ENCODE data around the gene ADAMTSL1. TPM values are rescaled to one million over a fixed set of nuclear protein-coding genes. Genes with fewer than 3 reads are reported as not detected.

ADAMTSL1 gene
- total and polyA plus RNA-seq, 4 donors = 0.31 to 3.4 (median 1.9) TPM

- no peak overlapping the region for H3K27ac ChIP-seq (ENCODE audit: low read depth in 1 of 2, low read length in 2 of 2)
- WGBS = 85% methylated on average over 5 of the region's 5 CpGs
- no peaks in the 10 kb centered on the region for H3K27me3 ChIP-seq (ENCODE audit: control insufficient read depth in 4 of 4, insufficient read depth in 4 of 4, low read length in 3 of 4)
- no peak overlapping the region for H3K4me3 ChIP-seq (ENCODE audit: low read depth in 1 of 3, low read length in 3 of 3)
- TF ChIP-seq MAX (IDR thresholded peaks at IDR 0.05) (no peak), TAF1 (conservative IDR thresholded peaks at IDR 0.05) (no peak), EGR1 (IDR thresholded peaks at IDR 0.05; ENCODE audit: low read depth in 2 of 2) (no peak), RAD21 (IDR thresholded peaks at IDR 0.05) (no peak), RXRA (IDR thresholded peaks at IDR 0.05) (no peak)
- H3K9ac ChIP-seq (ENCODE audit: low read depth in 1 of 2, low read length in 2 of 2) = no peak overlapping the region
- H3K4me1 ChIP-seq (ENCODE audit: control insufficient read depth in 4 of 4, insufficient read depth in 4 of 4, low read length in 3 of 4) = no peaks in the 10 kb centered on the region
- DNase-seq (ENCODE audit: low spot score) = no peak
- H3K36me3 ChIP-seq (ENCODE audit: control insufficient read depth in 4 of 4, insufficient read depth in 3 of 4, low read depth in 1 of 4, low read length in 3 of 4) = no peaks in the 10 kb centered on the region
- no peaks in the 10 kb centered on the region for H3K9me3 ChIP-seq (ENCODE audit: control insufficient read depth in 4 of 4, low read length in 3 of 4)
Measured at GRCh38 chr9:18723366-18723765, 249.4 kb downstream of the ADAMTSL1 start.

GRCh38 chr9:18726546-18726945 is 252.6 kb downstream of the ADAMTSL1 start:
- 60% methylated on average over 1 of the region's 1 CpG for WGBS
- Histone ChIP-seq H3K27ac (ENCODE audit: low read depth in 1 of 2, low read length in 2 of 2) (no peak overlapping the region), H3K36me3 (ENCODE audit: control insufficient read depth in 4 of 4, insufficient read depth in 3 of 4, low read depth in 1 of 4, low read length in 3 of 4) (no peaks in the 10 kb centered on the region), H3K9me3 (ENCODE audit: control insufficient read depth in 4 of 4, low read length in 3 of 4) (no peaks in the 10 kb centered on the region), H3K4me3 (ENCODE audit: low read depth in 1 of 3, low read length in 3 of 3) (no peak overlapping the region), H3K27me3 (ENCODE audit: control insufficient read depth in 4 of 4, insufficient read depth in 4 of 4, low read length in 3 of 4) (no peaks in the 10 kb centered on the region), H3K4me1 (ENCODE audit: control insufficient read depth in 4 of 4, insufficient read depth in 4 of 4, low read length in 3 of 4) (no peaks in the 10 kb centered on the region), H3K9ac (ENCODE audit: low read depth in 1 of 2, low read length in 2 of 2) (no peak overlapping the region)
- DNase-seq (ENCODE audit: low spot score) = no peak
- TF ChIP-seq RAD21 (IDR thresholded peaks at IDR 0.05) = no peak
- TF ChIP-seq FOXA1 (IDR thresholded peaks at IDR 0.05) = no peak
- no peak for TF ChIP-seq NR2F2 (IDR thresholded peaks at IDR 0.05)
- no peak for TF ChIP-seq FOXA2 (IDR thresholded peaks at IDR 0.05)
- no peak for TF ChIP-seq SP1 (IDR thresholded peaks at IDR 0.05)

GRCh38 chr9:18727904-18728303 is 254.0 kb downstream of the ADAMTSL1 start:
- no peak overlapping the region for H3K4me3 ChIP-seq (ENCODE audit: low read depth in 1 of 3, low read length in 3 of 3)
- H3K36me3 ChIP-seq (ENCODE audit: control insufficient read depth in 4 of 4, insufficient read depth in 3 of 4, low read depth in 1 of 4, low read length in 3 of 4) = no peaks in the 10 kb centered on the region
- H3K27ac ChIP-seq (ENCODE audit: low read depth in 1 of 2, low read length in 2 of 2) = no peak overlapping the region
- H3K9ac ChIP-seq (ENCODE audit: low read depth in 1 of 2, low read length in 2 of 2) = no peak overlapping the region
- no peaks in the 10 kb centered on the region for H3K9me3 ChIP-seq (ENCODE audit: control insufficient read depth in 4 of 4, low read length in 3 of 4)
- DNase-seq (ENCODE audit: low spot score) = no peak
- TF ChIP-seq YY1 (IDR thresholded peaks at IDR 0.05) (no peak), GABPA (IDR thresholded peaks at IDR 0.05 in 1 of 2, conservative IDR thresholded peaks at IDR 0.05 in 1 of 2) (no peak), FOXA2 (IDR thresholded peaks at IDR 0.05) (no peak), HNF4G (IDR thresholded peaks at IDR 0.05) (no peak), FOXA1 (IDR thresholded peaks at IDR 0.05) (no peak), EGR1 (IDR thresholded peaks at IDR 0.05; ENCODE audit: low read depth in 2 of 2) (no peak), NR2F2 (IDR thresholded peaks at IDR 0.05) (no peak), ATF3 (IDR thresholded peaks at IDR 0.05) (no peak), TAF1 (conservative IDR thresholded peaks at IDR 0.05) (no peak), RXRA (IDR thresholded peaks at IDR 0.05) (no peak), ZBTB33 (IDR thresholded peaks at IDR 0.05) (no peak)
- 98% methylated on average over 7 of the region's 7 CpGs for WGBS
- no peaks in the 10 kb centered on the region for H3K4me1 ChIP-seq (ENCODE audit: control insufficient read depth in 4 of 4, insufficient read depth in 4 of 4, low read length in 3 of 4)
- H3K27me3 ChIP-seq (ENCODE audit: control insufficient read depth in 4 of 4, insufficient read depth in 4 of 4, low read length in 3 of 4) = no peaks in the 10 kb centered on the region
